Fibroblast of villous mesenchyme (primary cell): ENCODE measurements around the gene NOSIP. TPM values are rescaled to one million over a fixed set of nuclear protein-coding genes. Genes with fewer than 3 reads are reported as not detected.

Experiments used
- DNase-seq: peaks from one replicate; pipeline ENCODE4 v3.0.0-alpha.2; 2010; ENCODE audit warnings: low read depth
- H3K4me3 ChIP-seq: 2 replicates; pipeline ENCODE4 v1.5.1; 2011; ENCODE audit warnings: low read depth, mild to moderate bottlenecking, low read length
- CTCF ChIP-seq: IDR thresholded peaks from 2 replicates; pipeline ENCODE4 v1.5.1; 2012; ENCODE audit warnings: low read depth, mild to moderate bottlenecking, low read length; ENCODE audit not compliant: insufficient read depth
- total RNA-seq: library from RNA; depleted of rRNA; stranded (reverse); fragments of >200 nt; gene quantifications from 2 replicates; pipeline ENCODE4 v1.2.3, GENCODE V29; 2012

Gene NOSIP
- total RNA-seq, 1 donor = 76.9 TPM

- DNase-seq = no peak
- no peak overlapping the region for H3K4me3 ChIP-seq
- TF ChIP-seq CTCF = no peak
Measured at GRCh38 chr19:49570997-49571676, 9.2 kb downstream of the NOSIP start.

- TF ChIP-seq CTCF = peak; percentile 99
Measured at GRCh38 chr19:49570138-49570856, 10.1 kb downstream of the NOSIP start.

GRCh38 chr19:49567861-49568441, 12.4 kb downstream of the NOSIP start:
- no peak overlapping the region for H3K4me3 ChIP-seq
- TF ChIP-seq CTCF = no peak
- peak; percentile 91 for DNase-seq

More at GRCh38 chr19:49570138-49570856, 10.1 kb downstream of the NOSIP start:
- H3K4me3 ChIP-seq = no peak overlapping the region
- peak; percentile 90 for DNase-seq

- TF ChIP-seq CTCF = no peak
- DNase-seq = no peak
- no peak overlapping the region for H3K4me3 ChIP-seq
Measured at GRCh38 chr19:49566302-49566701, 14.1 kb downstream of the NOSIP start.

GRCh38 chr19:49565261-49565660, 15.1 kb downstream of the NOSIP start:
- no peak overlapping the region for H3K4me3 ChIP-seq
- DNase-seq = peak; percentile 50
- no peak for TF ChIP-seq CTCF

- no peak for TF ChIP-seq CTCF
- no peak overlapping the region for H3K4me3 ChIP-seq
- no peak for DNase-seq
Measured at GRCh38 chr19:49564616-49565045, 15.7 kb downstream of the NOSIP start.
